AG09319 (cell line): Measurements from ENCODE around the gene CCT5.
"Not testable (repeated sequence)": the region's sequence is repeated elsewhere in the genome, so short reads cannot be mapped to it uniquely, and the experiment has no call there.

Experiments used
- DNase-seq: peaks from one replicate; pipeline ENCODE4 v3.0.0-alpha.2; 2010; ENCODE audit warnings: low read depth; ENCODE audit errors: extremely low read depth
- TF ChIP-seq, protein P1 (sequence below): IDR thresholded peaks from 2 replicates; pipeline ENCODE4 v1.5.1; 2011; ENCODE audit warnings: low read depth, mild to moderate bottlenecking, inconsistent platforms, low read length, moderate library complexity

Gene CCT5

DNA sequence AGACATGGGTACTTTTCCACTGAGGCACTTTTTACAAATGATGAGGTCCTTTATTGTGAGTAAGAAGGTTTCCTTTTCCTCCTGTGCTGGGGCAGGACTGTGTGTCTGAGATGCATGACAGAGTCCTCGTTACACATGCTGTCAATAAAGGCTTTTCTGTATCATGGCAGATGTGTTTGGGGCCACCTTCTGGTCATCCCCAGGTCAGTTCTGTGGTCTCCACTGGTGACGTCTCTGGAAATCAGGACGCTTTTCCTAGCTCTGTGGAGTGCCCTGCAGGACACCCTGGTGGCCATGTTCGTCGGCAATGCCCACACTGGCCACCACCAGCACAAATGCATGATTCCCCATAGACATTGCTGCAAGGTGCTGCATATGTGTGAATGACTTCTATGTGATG is 54.9 kb downstream of the CCT5 start:
- DNase-seq = no peak
- TF ChIP-seq, protein P1, sequence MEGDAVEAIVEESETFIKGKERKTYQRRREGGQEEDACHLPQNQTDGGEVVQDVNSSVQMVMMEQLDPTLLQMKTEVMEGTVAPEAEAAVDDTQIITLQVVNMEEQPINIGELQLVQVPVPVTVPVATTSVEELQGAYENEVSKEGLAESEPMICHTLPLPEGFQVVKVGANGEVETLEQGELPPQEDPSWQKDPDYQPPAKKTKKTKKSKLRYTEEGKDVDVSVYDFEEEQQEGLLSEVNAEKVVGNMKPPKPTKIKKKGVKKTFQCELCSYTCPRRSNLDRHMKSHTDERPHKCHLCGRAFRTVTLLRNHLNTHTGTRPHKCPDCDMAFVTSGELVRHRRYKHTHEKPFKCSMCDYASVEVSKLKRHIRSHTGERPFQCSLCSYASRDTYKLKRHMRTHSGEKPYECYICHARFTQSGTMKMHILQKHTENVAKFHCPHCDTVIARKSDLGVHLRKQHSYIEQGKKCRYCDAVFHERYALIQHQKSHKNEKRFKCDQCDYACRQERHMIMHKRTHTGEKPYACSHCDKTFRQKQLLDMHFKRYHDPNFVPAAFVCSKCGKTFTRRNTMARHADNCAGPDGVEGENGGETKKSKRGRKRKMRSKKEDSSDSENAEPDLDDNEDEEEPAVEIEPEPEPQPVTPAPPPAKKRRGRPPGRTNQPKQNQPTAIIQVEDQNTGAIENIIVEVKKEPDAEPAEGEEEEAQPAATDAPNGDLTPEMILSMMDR = no peak

DNA sequence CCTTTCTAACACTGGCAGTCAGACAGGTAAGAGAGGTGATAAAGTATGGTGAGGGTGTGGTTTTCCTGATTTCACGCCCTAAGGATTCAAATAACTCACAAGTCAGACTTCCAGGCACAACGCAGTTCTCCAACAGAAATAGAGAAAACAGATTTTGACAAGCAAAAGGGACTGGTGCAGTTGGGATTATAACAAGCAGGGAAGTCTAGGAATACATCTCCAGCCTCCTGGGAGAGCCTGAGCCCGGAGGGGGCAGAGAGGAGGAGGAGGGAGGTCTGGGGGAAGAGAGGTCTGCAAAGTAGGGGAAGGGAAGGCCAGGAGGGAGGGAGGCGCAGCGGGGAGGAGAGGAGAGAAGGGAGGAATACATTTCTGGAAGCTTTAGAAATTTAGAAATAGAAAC is 56.0 kb downstream of the CCT5 start:
- DNase-seq = no peak
- TF ChIP-seq, protein P1 = no peak

- TF ChIP-seq, protein P1 = no peak
- DNase-seq = no peak
These were observed 56.7 kb downstream of the CCT5 start for GRCh38 chr5:10306806-10307205.

- no peak for DNase-seq
- TF ChIP-seq, protein P1 = no peak
These were observed 57.4 kb downstream of the CCT5 start, which contains the start of gene CMBL for GRCh38 chr5:10307206-10308148. Gene CMBL (minus strand): TSS chr5:10307902. CDS start chr5:10290762, 17,140 bp downstream.

- no peak for DNase-seq
- TF ChIP-seq, protein P1 = no peak
These were observed 58.8 kb downstream of the CCT5 start for GRCh38 chr5:10308844-10309243.

- DNase-seq = no peak
- TF ChIP-seq, protein P1 = no peak
These were observed 60.1 kb downstream of the CCT5 start for GRCh38 chr5:10310066-10310779.

- DNase-seq = not testable (repeated sequence)
These were observed 60.9 kb downstream of the CCT5 start for GRCh38 chr5:10310835-10311570.
